Gastroesophageal sphincter (tissue), 3 donors: ENCODE results near the gene LFNG.

Experiments used
- CTCF ChIP-seq, 4 experiments: fragments of 200-600 bp in 2 of 4; fragments of 450-650 bp in 2 of 4; sonication (generic) in 1 of 4; IDR thresholded peaks; one replicate each; pipeline ENCODE4 v1.5.1; 2017 to 2019; ENCODE audit warnings: antibody characterized with exemption in 4 of 4, mild to moderate bottlenecking in 2 of 4, moderate library complexity in 2 of 4
- POLR2A ChIP-seq, 2 donors: fragments of 450-650 bp; IDR thresholded peaks; one replicate each; pipeline ENCODE4 v1.6.1; 2017; ENCODE audit warnings: antibody characterized with exemption in 2 of 2, mild to moderate bottlenecking in 2 of 2, moderate library complexity in 1 of 2
- POLR2AphosphoS5 ChIP-seq: sonication (generic); formaldehyde crosslinking; IDR thresholded peaks from one replicate; pipeline ENCODE4 v1.6.1; 2017; ENCODE audit warnings: antibody characterized with exemption

- no peak for TF ChIP-seq POLR2AphosphoS5
- TF ChIP-seq CTCF (IDR thresholded peaks at IDR 0.05): no peak
- no peak for TF ChIP-seq POLR2A (IDR thresholded peaks at IDR 0.05)
These were observed 36.1 kb upstream of the LFNG start for GRCh38 chr7:2483494-2483893.
